ENCODE results near the gene GDF15. TPM values are rescaled to one million over a fixed set of nuclear protein-coding genes. Genes with fewer than 3 reads are reported as not detected.
"Not testable (repeated sequence)": the region's sequence is repeated elsewhere in the genome, so short reads cannot be mapped to it uniquely, and the experiment has no call there.

The GDF15 gene
- polyA plus RNA-seq, 1 of the 3 experiments (the other 2 are of a cell fraction) = 129 TPM

- no peaks in the 10 kb centered on the region for H3K27me3 ChIP-seq (ENCODE audit: insufficient read depth)
- TF ChIP-seq RFX5 (IDR thresholded peaks at IDR 0.05; ENCODE audit: low read length) = no peak
- TF ChIP-seq, protein P1, sequence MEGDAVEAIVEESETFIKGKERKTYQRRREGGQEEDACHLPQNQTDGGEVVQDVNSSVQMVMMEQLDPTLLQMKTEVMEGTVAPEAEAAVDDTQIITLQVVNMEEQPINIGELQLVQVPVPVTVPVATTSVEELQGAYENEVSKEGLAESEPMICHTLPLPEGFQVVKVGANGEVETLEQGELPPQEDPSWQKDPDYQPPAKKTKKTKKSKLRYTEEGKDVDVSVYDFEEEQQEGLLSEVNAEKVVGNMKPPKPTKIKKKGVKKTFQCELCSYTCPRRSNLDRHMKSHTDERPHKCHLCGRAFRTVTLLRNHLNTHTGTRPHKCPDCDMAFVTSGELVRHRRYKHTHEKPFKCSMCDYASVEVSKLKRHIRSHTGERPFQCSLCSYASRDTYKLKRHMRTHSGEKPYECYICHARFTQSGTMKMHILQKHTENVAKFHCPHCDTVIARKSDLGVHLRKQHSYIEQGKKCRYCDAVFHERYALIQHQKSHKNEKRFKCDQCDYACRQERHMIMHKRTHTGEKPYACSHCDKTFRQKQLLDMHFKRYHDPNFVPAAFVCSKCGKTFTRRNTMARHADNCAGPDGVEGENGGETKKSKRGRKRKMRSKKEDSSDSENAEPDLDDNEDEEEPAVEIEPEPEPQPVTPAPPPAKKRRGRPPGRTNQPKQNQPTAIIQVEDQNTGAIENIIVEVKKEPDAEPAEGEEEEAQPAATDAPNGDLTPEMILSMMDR (IDR thresholded peaks at IDR 0.05) = peak; percentile 31; the same call in 1 of the 2 replicates
- no peak overlapping the region for H3K4me2 ChIP-seq
- CTCF ChIA-PET = interaction anchor here (1.5 to 2.6 kb wide), 5 partner anchors 9 to 122 kb away, joined by 5 to 16 read pairs (median 7); no protein-coding TSS in a partner anchor
- peaks cover 3% of the 10 kb centered on the region for H3F3A ChIP-seq (replicated peaks; ENCODE audit: insufficient read depth)
- H3K9me3 ChIP-seq = no peaks in the 10 kb centered on the region
- POLR2A ChIA-PET = no interaction called here
- H3K27ac ChIP-seq (ENCODE audit: low read depth in 2 of 2, low read length in 1 of 2) = no peak overlapping the region
- H3K4me3 ChIP-seq (ENCODE audit: low read depth in 2 of 2, low read length in 1 of 2) = no peak overlapping the region
- H3K36me3 ChIP-seq (replicated peaks in 1 of 2; ENCODE audit: control insufficient read depth in 1 of 2, insufficient read depth in 2 of 2, low read length in 1 of 2) = no peaks in the 10 kb centered on the region
- 77% methylated on average over 7 of the region's 7 CpGs for WGBS (ENCODE audit: low lambda C conversion rate)
- H2AFZ ChIP-seq (ENCODE audit: low read depth) = no peak overlapping the region
- H3K9me2 ChIP-seq = no peaks in the 10 kb centered on the region
- no peaks in the 10 kb centered on the region for H4K20me1 ChIP-seq (ENCODE audit: insufficient read depth)
- H3K9ac ChIP-seq = no peak overlapping the region
- no peaks in the 10 kb centered on the region for H3K79me2 ChIP-seq (ENCODE audit: insufficient read depth)
- H3K4me1 ChIP-seq (ENCODE audit: control insufficient read depth in 1 of 2, insufficient read depth in 2 of 2, low read depth in 1 of 2, low read length in 1 of 2) = no peaks in the 10 kb centered on the region
- no peak for DNase-seq
These were observed 15.7 kb downstream of the GDF15 start for GRCh38 chr19:18401580-18402112.

- POLR2A ChIA-PET = not testable (repeated sequence)
These were observed 16.7 kb downstream of the GDF15 start for GRCh38 chr19:18402455-18403248.

DNA sequence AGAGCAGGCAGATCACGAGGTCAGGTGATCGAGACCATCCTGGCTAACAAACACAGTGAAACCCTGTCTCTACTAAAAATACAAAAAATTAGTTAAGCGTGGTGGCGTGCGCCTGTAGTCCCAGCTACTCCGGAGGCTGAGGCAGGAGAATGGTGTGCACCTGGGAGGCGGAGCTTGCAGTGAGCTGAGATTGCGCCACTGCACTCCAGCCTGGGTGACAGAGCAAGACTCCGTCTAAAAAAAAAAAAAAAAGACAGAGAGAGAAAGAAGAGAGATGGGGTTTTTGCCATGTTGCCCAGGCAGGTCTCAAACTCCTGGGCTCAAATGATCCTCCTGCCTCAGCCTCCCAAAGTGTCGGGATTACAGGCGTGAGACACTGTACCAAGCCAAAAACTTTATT, 19.8 kb downstream of the GDF15 start:
- H3K27me3 ChIP-seq (ENCODE audit: insufficient read depth); H3K9ac ChIP-seq; H3K9me3 ChIP-seq; H4K20me1 ChIP-seq (ENCODE audit: insufficient read depth); H3K9me2 ChIP-seq; H3K4me2 ChIP-seq; H2AFZ ChIP-seq (ENCODE audit: low read depth); H3K27ac ChIP-seq (ENCODE audit: low read depth in 2 of 2, low read length in 1 of 2); H3F3A ChIP-seq (replicated peaks; ENCODE audit: insufficient read depth); DNase-seq; H3K4me1 ChIP-seq (ENCODE audit: control insufficient read depth in 1 of 2, insufficient read depth in 2 of 2, low read depth in 1 of 2, low read length in 1 of 2); H3K79me2 ChIP-seq (ENCODE audit: insufficient read depth); POLR2A ChIA-PET; H3K4me3 ChIP-seq (ENCODE audit: low read depth in 2 of 2, low read length in 1 of 2); H3K36me3 ChIP-seq (replicated peaks in 1 of 2; ENCODE audit: control insufficient read depth in 1 of 2, insufficient read depth in 2 of 2, low read length in 1 of 2): not testable (repeated sequence)
- 93% methylated on average over 11 of the region's 11 CpGs for WGBS (ENCODE audit: low lambda C conversion rate)
- CTCF ChIA-PET = interaction anchor here (1.5 to 2.8 kb wide), 3 partner anchors 8 to 56 kb away, joined by 5 to 15 read pairs (median 12); no protein-coding TSS in a partner anchor

More at GRCh38 chr19:18402455-18403248, 16.7 kb downstream of the GDF15 start:
- not testable (repeated sequence) for DNase-seq; H3K27me3 ChIP-seq (ENCODE audit: insufficient read depth); H3K79me2 ChIP-seq (ENCODE audit: insufficient read depth); H2AFZ ChIP-seq (ENCODE audit: low read depth); H3K9ac ChIP-seq; H3K9me3 ChIP-seq; H3K9me2 ChIP-seq; H3K4me3 ChIP-seq (ENCODE audit: low read depth in 2 of 2, low read length in 1 of 2); H4K20me1 ChIP-seq (ENCODE audit: insufficient read depth); H3K4me1 ChIP-seq (ENCODE audit: control insufficient read depth in 1 of 2, insufficient read depth in 2 of 2, low read depth in 1 of 2, low read length in 1 of 2); H3K36me3 ChIP-seq (replicated peaks in 1 of 2; ENCODE audit: control insufficient read depth in 1 of 2, insufficient read depth in 2 of 2, low read length in 1 of 2); H3K4me2 ChIP-seq; H3F3A ChIP-seq (replicated peaks; ENCODE audit: insufficient read depth); H3K27ac ChIP-seq (ENCODE audit: low read depth in 2 of 2, low read length in 1 of 2)
- 86% methylated on average over 15 of the region's 18 CpGs for WGBS (ENCODE audit: low lambda C conversion rate)
- CTCF ChIA-PET = interaction anchor here (1.5 to 2.6 kb wide), 4 partner anchors 8 to 14 kb away, joined by 5 to 16 read pairs (median 10); no protein-coding TSS in a partner anchor
